HepG2 (cell line): ENCODE data around the gene WDCP. TPM values are rescaled to one million over a fixed set of nuclear protein-coding genes. Genes with fewer than 3 reads are reported as not detected.

Source experiments
- ATF7 ChIP-seq, 2 experiments: fragments of 450-650 bp in 1 of 2; sonication (generic) in 1 of 2; formaldehyde crosslinking in 1 of 2; IDR thresholded peaks; 2 replicates each; pipeline versions ENCODE4 v1.4.0 to v1.6.1; 2016 to 2020; ENCODE audit warnings: antibody characterized with exemption in 1 of 2, mild to moderate bottlenecking in 1 of 2, missing genetic modification reagents in 1 of 2
- DNMT3B ChIP-seq: conservative IDR thresholded peaks from 2 replicates; pipeline ENCODE4 v1.6.1; 2016; ENCODE audit warnings: missing biosample characterization, control low read depth
- GMEB1 ChIP-seq: sonication (generic); formaldehyde crosslinking; IDR thresholded peaks from 2 replicates; pipeline ENCODE4 v1.5.1; 2020; ENCODE audit warnings: missing genetic modification reagents, mild to moderate bottlenecking, borderline replicate concordance
- HNF4G ChIP-seq, 2 experiments: sonication (generic) in 1 of 2; formaldehyde crosslinking in 1 of 2; IDR thresholded peaks; 2 replicates each; pipeline versions ENCODE4 v1.4.0 to v1.6.1; 2011 to 2020; ENCODE audit warnings: borderline replicate concordance in 2 of 2, low read depth in 2 of 2, mild to moderate bottlenecking in 2 of 2, low read length in 1 of 2, missing genetic modification reagents in 1 of 2, moderate library complexity in 1 of 2
- IKZF5 ChIP-seq: IDR thresholded peaks from 2 replicates; pipeline ENCODE4 v1.6.1; 2018; ENCODE audit warnings: missing genetic modification reagents, mild to moderate bottlenecking, missing compliant biosample characterization
- IRF2 ChIP-seq: IDR thresholded peaks from 2 replicates; pipeline ENCODE4 v1.6.1; 2018; ENCODE audit warnings: missing genetic modification reagents, missing compliant biosample characterization
- JUND ChIP-seq: sonication (generic); formaldehyde crosslinking; IDR thresholded peaks from 2 replicates; pipeline ENCODE4 v1.8.0; 2022; ENCODE audit warnings: mild to moderate bottlenecking, missing genetic modification reagents
- MAZ ChIP-seq, 2 experiments: sonication (generic) in 1 of 2; formaldehyde crosslinking in 1 of 2; IDR thresholded peaks; 2 replicates each; pipeline versions ENCODE4 v1.5.0 to v1.6.1; 2012 to 2020; ENCODE audit warnings: low read depth in 2 of 2, mild to moderate bottlenecking in 2 of 2, borderline replicate concordance in 1 of 2, improper control_type of control experiment in 1 of 2, low read length in 1 of 2, missing genetic modification reagents in 1 of 2, moderate library complexity in 1 of 2
- MIXL1 ChIP-seq: IDR thresholded peaks from 2 replicates; pipeline ENCODE4 v1.6.1; 2016
- MNT ChIP-seq: fragments of 450-650 bp; IDR thresholded peaks from 2 replicates; pipeline ENCODE4 v1.6.1; 2016
- PAX8 ChIP-seq: sonication (generic); formaldehyde crosslinking; IDR thresholded peaks from 2 replicates; pipeline ENCODE4 v1.8.0; 2022; ENCODE audit warnings: mild to moderate bottlenecking, missing genetic modification reagents, borderline replicate concordance
- PITX1 ChIP-seq: sonication (generic); formaldehyde crosslinking; IDR thresholded peaks from 2 replicates; pipeline ENCODE4 v1.5.1; 2020; ENCODE audit warnings: mild to moderate bottlenecking, missing genetic modification reagents
- PRMT3 ChIP-seq: sonication (generic); formaldehyde crosslinking; IDR thresholded peaks from 2 replicates; pipeline ENCODE4 v1.8.1; 2022; ENCODE audit warnings: low read depth, mild to moderate bottlenecking, moderate library complexity, missing genetic modification reagents, borderline replicate concordance
- SOX13 ChIP-seq, 3 experiments: fragments of 450-650 bp in 1 of 3; sonication (generic) in 1 of 3; formaldehyde crosslinking in 1 of 3; IDR thresholded peaks in 2 of 3; conservative IDR thresholded peaks in 1 of 3; 2 replicates each; pipeline versions ENCODE4 v1.5.0 to v1.6.1; 2016 to 2020; ENCODE audit warnings: antibody characterized with exemption in 1 of 3, mild to moderate bottlenecking in 1 of 3, missing compliant biosample characterization in 1 of 3, missing genetic modification reagents in 1 of 3, moderate library complexity in 1 of 3
- SRSF9 ChIP-seq: fragments of 200-400 bp; formaldehyde crosslinking; IDR thresholded peaks from 2 replicates; pipeline ENCODE4 v1.6.1; 2018; ENCODE audit warnings: borderline replicate concordance, mild to moderate bottlenecking, low read depth, low read length; ENCODE audit not compliant: insufficient read depth, poor library complexity, severe bottlenecking
- ZFP62 ChIP-seq: sonication (generic); formaldehyde crosslinking; IDR thresholded peaks from 2 replicates; pipeline ENCODE4 v1.4.0; 2020; ENCODE audit warnings: missing genetic modification reagents
- ZFY ChIP-seq: sonication (generic); formaldehyde crosslinking; IDR thresholded peaks from 2 replicates; pipeline ENCODE4 v1.4.0; 2020; ENCODE audit warnings: missing genetic modification reagents
- ZNF263 ChIP-seq: sonication (generic); formaldehyde crosslinking; IDR thresholded peaks from 2 replicates; pipeline ENCODE4 v1.4.0; 2020; ENCODE audit warnings: missing genetic modification reagents
- ZNF331 ChIP-seq: sonication (generic); formaldehyde crosslinking; IDR thresholded peaks from 2 replicates; pipeline ENCODE4 v1.4.0; 2020; ENCODE audit warnings: missing genetic modification reagents
- ZNF589 ChIP-seq: sonication (generic); formaldehyde crosslinking; conservative IDR thresholded peaks from 2 replicates; pipeline ENCODE4 v1.8.0; 2022; ENCODE audit warnings: mild to moderate bottlenecking, moderate library complexity, missing genetic modification reagents
- ZNF883 ChIP-seq: sonication (generic); formaldehyde crosslinking; IDR thresholded peaks from 2 replicates; pipeline ENCODE4 v1.5.1; 2020; ENCODE audit warnings: mild to moderate bottlenecking, missing genetic modification reagents; ENCODE audit errors: not compliant biosample characterization
- ZSCAN22 ChIP-seq: sonication (generic); formaldehyde crosslinking; IDR thresholded peaks from 2 replicates; pipeline ENCODE4 v1.4.0; 2020; ENCODE audit warnings: mild to moderate bottlenecking, missing genetic modification reagents
- polyA plus RNA-seq, 8 experiments: library from polyadenylated mRNA; depleted of rRNA in 3 of 8; stranded (reverse) in 7 of 8; unstranded in 1 of 8; fragments of >200 nt; fragmentation: Illumina TruSeq in 4 of 8; extraction: Trizol in 4 of 8; gene quantifications; 2 replicates each; pipeline versions ENCODE4 v1.2.1 to v1.2.3, GENCODE V29; 2011 to 2016; ENCODE audit warnings: low read depth in 4 of 8, missing spikeins in 1 of 8, mixed read lengths in 1 of 8; ENCODE audit not compliant: insufficient read depth in 1 of 8
- total RNA-seq, 5 experiments: library from RNA; depleted of rRNA; stranded (reverse); fragments of >200 nt; fragmentation: Illumina TruSeq; extraction: Trizol; gene quantifications; 2 replicates each; pipeline ENCODE4 v1.2.3, GENCODE V29; 2016; ENCODE audit warnings: low read depth in 1 of 5

WDCP gene
- total and polyA plus RNA-seq, 2 of the 13 experiments (the other 11 are each of a cell fraction or from before 2014, with no cell fraction given) = 17.4 to 22.6 TPM

GRCh38 chr2:24045511-24046508 lies 1.4 kb downstream of the WDCP start (continued):
- TF ChIP-seq MNT (peak; percentile 80), IRF2 (CRISPR knock-in tag) (no peak), ZNF263 (CRISPR knock-in tag) (no peak), IKZF5 (CRISPR knock-in tag) (peak; percentile 20; the same call in 1 of the 2 replicates), PITX1 (0 out of 2 replicates have a peak, but pooled peaks have one; percentile 33), PRMT3 (CRISPR knock-in tag) (no peak), GMEB1 (CRISPR knock-in tag) (no peak), ZNF331 (peak; percentile 55; the same call in 1 of the 2 replicates), JUND (no peak), PAX8 (CRISPR knock-in tag) (no peak), ATF7 (IDR thresholded peaks at IDR 0.05) (peak; percentile 48; the same call in 1 of the 2 replicates), ATF7 (CRISPR knock-in tag; IDR thresholded peaks at IDR 0.05) (no peak), MAZ (IDR thresholded peaks at IDR 0.05; ENCODE audit: borderline replicate concordance, low read depth, low read length) (peak; percentile 24; the same call in 1 of the 2 replicates), MAZ (CRISPR knock-in tag; IDR thresholded peaks at IDR 0.05; ENCODE audit: low read depth) (0 out of 2 replicates have a peak, but pooled peaks have one; percentile 34), DNMT3B (CRISPR knock-in tag) (no peak), MIXL1 (CRISPR knock-in tag) (peak; percentile 83), ZNF589 (CRISPR knock-in tag) (no peak), ZNF883 (CRISPR knock-in tag) (no peak), HNF4G (IDR thresholded peaks at IDR 0.05; ENCODE audit: borderline replicate concordance, low read depth, low read length) (peak; percentile 13; the same call in 1 of the 2 replicates), HNF4G (CRISPR knock-in tag; IDR thresholded peaks at IDR 0.05; ENCODE audit: borderline replicate concordance, low read depth) (no peak), ZSCAN22 (CRISPR knock-in tag) (no peak), ZFY (CRISPR knock-in tag) (no peak), ZFP62 (CRISPR knock-in tag) (no peak), SRSF9 (no peak), SOX13 (IDR thresholded peaks at IDR 0.05) (no peak), SOX13 (CRISPR knock-in tag; conservative IDR thresholded peaks at IDR 0.05 in 1 of 2, IDR thresholded peaks at IDR 0.05 in 1 of 2) (peak in 1 of 2 experiments; percentile 45; a peak in 1 of 4 replicates)
